Fibroblast of skin of left biceps (primary cell): ENCODE data around the gene RCOR2.
"Not testable (repeated sequence)": the region's sequence is repeated elsewhere in the genome, so short reads cannot be mapped to it uniquely, and the experiment has no call there.

Experiments used
- DNase-seq, 2 experiments: peaks; one replicate each; pipeline ENCODE4 v3.0.0-alpha.2; 2013; ENCODE audit warnings: low read depth in 2 of 2

Gene RCOR2

GRCh38 chr11:63879598-63880402 is 37.2 kb downstream of the RCOR2 start:
- peak in 1 of 2 experiments; percentile 33 for DNase-seq

GRCh38 chr11:63877658-63878241 is 39.2 kb downstream of the RCOR2 start:
- no peak for DNase-seq

GRCh38 chr11:63876616-63877015 is 40.3 kb downstream of the RCOR2 start:
- no peak for DNase-seq

GRCh38 chr11:63875506-63876065 is 41.4 kb downstream of the RCOR2 start:
- no peak for DNase-seq

- DNase-seq, result no peak
Measured at GRCh38 chr11:63874511-63874910, 42.5 kb downstream of the RCOR2 start.

- DNase-seq, result no peak
Measured at GRCh38 chr11:63873311-63873710, 43.7 kb downstream of the RCOR2 start.

- no peak for DNase-seq
Measured at GRCh38 chr11:63872800-63873197, 44.2 kb downstream of the RCOR2 start.

GRCh38 chr11:63871962-63872799 is 44.8 kb downstream of the RCOR2 start:
- peak; percentile 32 to 43 for DNase-seq

GRCh38 chr11:63870351-63871140 is 46.4 kb downstream of the RCOR2 start:
- no peak for DNase-seq

GRCh38 chr11:63869683-63870082 is 47.3 kb downstream of the RCOR2 start:
- no peak for DNase-seq

- DNase-seq, result no peak
Measured at GRCh38 chr11:63869171-63869591, 47.8 kb downstream of the RCOR2 start.

- no peak for DNase-seq
Measured at GRCh38 chr11:63868399-63869064, 48.4 kb downstream of the RCOR2 start.

GRCh38 chr11:63867511-63867910 is 49.5 kb downstream of the RCOR2 start:
- DNase-seq, result no peak

- DNase-seq, result peak; percentile 29 to 33
Measured at GRCh38 chr11:63866211-63866610, 50.8 kb downstream of the RCOR2 start.

- DNase-seq, result not testable (repeated sequence)
Measured at GRCh38 chr11:63863620-63864019, 53.3 kb downstream of the RCOR2 start.

- no peak for DNase-seq
Measured at GRCh38 chr11:63862923-63863322, 54.0 kb downstream of the RCOR2 start.
